ENCODE results near the gene NEDD8. TPM values are rescaled to one million over a fixed set of nuclear protein-coding genes. Genes with fewer than 3 reads are reported as not detected.

NEDD8 gene
- total and polyA plus RNA-seq, 7 donors, result 135 to 315 (median 206) TPM

DNA sequence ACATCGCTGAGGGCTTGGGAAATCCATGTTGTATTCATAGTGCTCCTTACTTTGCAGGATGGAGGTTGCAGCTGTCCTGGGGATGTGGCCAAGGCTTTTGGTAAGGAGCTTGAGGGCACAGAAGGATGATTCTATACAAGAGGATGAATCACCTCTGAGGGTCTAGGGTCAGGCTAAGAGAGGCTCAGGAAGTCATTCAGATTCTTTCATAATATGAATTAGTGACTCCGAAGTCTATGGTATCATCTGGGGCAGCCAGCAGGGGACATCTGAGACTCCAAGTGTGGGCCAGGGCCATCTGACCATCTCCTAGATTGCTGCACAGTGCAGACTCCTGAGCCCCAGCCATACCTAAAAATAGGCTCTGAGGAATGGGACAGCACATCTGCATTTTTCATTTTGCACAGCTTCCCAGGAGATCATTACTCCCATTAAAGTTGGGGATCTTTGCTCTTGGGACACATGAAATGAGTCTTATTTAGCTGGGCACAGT lies 5.3 kb upstream of the NEDD8 start:
- H3K27ac ChIP-seq, result peak overlapping the region; percentile 19
- WGBS, 3 donors, result 50 to 67% (median 64%) methylated on average over 2 of the region's 2 CpGs
- no peak for DNase-seq
- intact Hi-C loops (cut with DNase I), result no loop called here
- H3K9me3 ChIP-seq, result no peaks in the 10 kb centered on the region
- H3K4me1 ChIP-seq, result peaks cover 76% of the 10 kb centered on the region
- ATAC-seq, result peak in 3 of 4 donors; percentile 1 to 34 (median 10)
- H3K27me3 ChIP-seq (ENCODE audit: insufficient read depth in 3 of 3, low read length in 2 of 3), result no peaks in the 10 kb centered on the region
- H3K36me3 ChIP-seq (ENCODE audit: insufficient read depth in 1 of 2, low read depth in 1 of 2), result peaks cover 27 to 79% of the 10 kb centered on the region in 2 donors
- TF ChIP-seq, protein P1, sequence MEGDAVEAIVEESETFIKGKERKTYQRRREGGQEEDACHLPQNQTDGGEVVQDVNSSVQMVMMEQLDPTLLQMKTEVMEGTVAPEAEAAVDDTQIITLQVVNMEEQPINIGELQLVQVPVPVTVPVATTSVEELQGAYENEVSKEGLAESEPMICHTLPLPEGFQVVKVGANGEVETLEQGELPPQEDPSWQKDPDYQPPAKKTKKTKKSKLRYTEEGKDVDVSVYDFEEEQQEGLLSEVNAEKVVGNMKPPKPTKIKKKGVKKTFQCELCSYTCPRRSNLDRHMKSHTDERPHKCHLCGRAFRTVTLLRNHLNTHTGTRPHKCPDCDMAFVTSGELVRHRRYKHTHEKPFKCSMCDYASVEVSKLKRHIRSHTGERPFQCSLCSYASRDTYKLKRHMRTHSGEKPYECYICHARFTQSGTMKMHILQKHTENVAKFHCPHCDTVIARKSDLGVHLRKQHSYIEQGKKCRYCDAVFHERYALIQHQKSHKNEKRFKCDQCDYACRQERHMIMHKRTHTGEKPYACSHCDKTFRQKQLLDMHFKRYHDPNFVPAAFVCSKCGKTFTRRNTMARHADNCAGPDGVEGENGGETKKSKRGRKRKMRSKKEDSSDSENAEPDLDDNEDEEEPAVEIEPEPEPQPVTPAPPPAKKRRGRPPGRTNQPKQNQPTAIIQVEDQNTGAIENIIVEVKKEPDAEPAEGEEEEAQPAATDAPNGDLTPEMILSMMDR (IDR thresholded peaks at IDR 0.05), result no peak
- H3K4me3 ChIP-seq, result no peak overlapping the region

DNA sequence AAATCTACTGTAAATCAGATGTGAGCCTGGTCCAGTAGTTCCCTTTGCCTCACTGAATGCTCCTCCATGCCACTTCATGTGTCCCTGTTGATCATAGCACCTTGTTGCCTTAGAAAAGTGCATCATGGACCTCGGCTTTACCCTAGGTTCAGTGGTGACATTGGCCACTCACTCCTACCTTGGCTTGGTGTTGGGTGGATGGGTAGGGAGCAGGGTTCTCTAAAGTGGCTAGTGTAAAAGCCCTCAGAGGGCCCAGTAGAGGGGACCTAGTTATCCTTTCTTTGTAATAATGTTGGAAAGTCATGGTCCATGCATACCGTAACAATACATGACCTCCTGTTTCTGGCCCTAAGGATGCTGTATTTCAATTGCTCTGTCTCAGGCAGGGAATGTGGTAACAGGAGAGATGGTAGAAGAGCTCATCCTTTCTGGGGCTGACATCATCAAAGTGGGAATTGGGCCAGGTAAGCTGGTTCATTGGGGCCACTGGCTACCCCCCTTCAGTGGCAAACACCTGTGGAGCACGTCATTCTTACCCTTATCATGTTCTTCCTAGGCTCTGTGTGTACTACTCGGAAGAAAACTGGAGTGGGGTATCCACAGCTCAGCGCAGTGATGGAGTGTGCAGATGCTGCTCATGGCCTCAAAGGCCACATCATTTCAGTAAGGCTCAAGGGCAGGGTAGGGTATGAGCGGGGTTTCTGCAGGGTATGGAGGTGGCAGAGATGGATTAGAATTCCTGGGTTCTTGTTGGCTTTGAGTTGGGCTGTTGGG lies 4.7 kb upstream of the NEDD8 start:
- H3K4me3 ChIP-seq, result no peak overlapping the region
- intact Hi-C loops (cut with DNase I), result no loop called here

DNA sequence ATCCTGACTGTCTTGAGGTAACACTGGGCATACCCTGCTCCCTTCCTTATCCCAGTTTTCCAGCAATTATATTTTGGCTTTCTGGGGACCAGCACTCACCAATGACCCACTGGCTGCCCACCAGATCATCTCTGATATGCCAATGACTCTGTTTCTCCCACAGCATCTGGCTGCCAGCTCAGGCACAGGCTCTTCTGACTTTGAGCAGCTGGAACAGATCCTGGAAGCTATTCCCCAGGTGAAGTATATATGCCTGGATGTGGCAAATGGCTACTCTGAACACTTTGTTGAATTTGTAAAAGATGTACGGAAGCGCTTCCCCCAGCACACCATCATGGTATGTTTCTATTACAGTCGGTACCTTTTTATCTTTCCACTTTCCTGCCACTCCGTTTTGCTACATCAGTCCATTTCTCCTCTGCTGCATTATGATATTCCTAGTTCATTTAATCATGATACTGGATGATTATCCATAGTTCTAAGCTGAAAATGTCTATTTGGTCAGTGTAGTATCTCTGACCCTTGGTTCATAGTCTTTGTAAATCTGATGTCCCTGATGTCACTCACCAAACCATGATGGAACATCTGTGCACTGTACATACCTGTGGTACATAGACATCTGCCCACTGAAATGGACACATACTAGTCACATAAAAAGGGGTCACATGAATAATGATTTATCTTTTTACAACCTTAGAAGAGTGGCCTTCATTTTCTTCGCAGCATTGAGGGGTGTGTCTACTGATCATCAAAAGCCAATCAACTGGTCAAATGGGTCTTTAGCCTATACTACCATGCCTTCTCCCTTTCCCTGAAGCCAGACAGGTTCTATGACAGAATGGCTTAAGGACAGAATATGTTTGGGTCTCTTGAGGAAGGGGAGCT lies 3.9 kb upstream of the NEDD8 start:
- Histone ChIP-seq H3K4me3 (no peak overlapping the region), H3K4me1 (peaks cover 75% of the 10 kb centered on the region), H3K27me3 (ENCODE audit: insufficient read depth in 3 of 3, low read length in 2 of 3) (no peaks in the 10 kb centered on the region), H3K9me3 (no peaks in the 10 kb centered on the region), H3K27ac (peak overlapping the region; percentile 19), H3K36me3 (ENCODE audit: insufficient read depth in 1 of 2, low read depth in 1 of 2) (peaks cover 27 to 74% of the 10 kb centered on the region in 2 donors)
- TF ChIP-seq, protein P1 (IDR thresholded peaks at IDR 0.05), result no peak
- no peak for ATAC-seq
- intact Hi-C loops (cut with DNase I), result no loop called here
- WGBS, 3 donors, result 88 to 98% (median 91%) methylated on average over 5 of the region's 5 CpGs
- DNase-seq, result no peak

More for the DNA sequence above, 4.7 kb upstream of the NEDD8 start:
- Histone ChIP-seq H3K9me3 (no peaks in the 10 kb centered on the region), H3K27ac (peak overlapping the region; percentile 19), H3K36me3 (ENCODE audit: insufficient read depth in 1 of 2, low read depth in 1 of 2) (peaks cover 27 to 79% of the 10 kb centered on the region in 2 donors), H3K27me3 (ENCODE audit: insufficient read depth in 3 of 3, low read length in 2 of 3) (no peaks in the 10 kb centered on the region), H3K4me1 (peaks cover 76% of the 10 kb centered on the region)
- DNase-seq, result no peak
- ATAC-seq, result no peak
- TF ChIP-seq, protein P1 (IDR thresholded peaks at IDR 0.05), result no peak
- 87 to 90% (median 88%) methylated on average over 6 of the region's 6 CpGs for WGBS, 3 donors

DNA sequence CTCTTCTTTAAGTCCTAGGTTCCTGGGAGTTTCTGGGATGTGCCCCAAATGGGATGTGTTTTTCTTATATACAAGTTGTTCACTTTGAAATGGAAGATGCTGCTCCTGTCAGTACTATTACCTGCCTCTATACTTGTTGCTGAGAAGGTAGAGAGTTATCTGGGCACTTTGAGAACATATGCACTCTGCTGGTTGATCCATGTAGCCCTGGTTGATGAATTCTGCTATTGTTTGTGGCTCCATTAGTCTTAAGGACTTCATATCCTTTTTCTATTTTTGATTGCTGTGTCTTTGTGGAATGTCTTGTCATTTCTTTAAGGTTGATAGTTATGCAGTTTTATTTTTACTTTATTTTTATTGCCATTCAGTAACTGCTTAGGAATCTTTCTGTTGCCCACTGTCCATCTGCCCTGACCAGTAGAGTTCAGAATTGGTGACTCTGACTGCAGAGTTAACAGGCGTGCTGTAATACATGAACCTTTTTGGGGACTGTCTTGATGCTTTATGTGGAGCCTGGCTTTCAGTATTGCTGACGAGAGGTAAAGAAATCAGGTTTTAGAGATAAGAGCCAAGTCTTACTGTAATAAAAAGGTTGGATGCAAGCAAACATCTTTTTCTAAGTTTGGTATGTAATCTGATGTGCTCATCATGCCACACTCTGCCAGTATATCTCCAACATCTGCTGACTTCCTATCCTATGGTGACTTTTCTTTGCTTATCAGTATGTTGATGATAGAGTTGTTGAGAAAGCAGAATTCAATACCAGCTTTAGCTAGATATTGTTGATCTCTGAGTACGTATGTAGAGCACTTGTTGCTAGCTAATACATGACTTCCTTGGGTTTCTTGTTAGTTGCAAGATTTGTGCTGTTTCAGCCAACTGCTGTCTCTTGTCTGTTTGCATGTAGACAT lies 2.2 kb upstream of the NEDD8 start:
- H3K9me3 ChIP-seq, result no peaks in the 10 kb centered on the region
- H3K36me3 ChIP-seq (ENCODE audit: insufficient read depth in 1 of 2, low read depth in 1 of 2), result peaks cover 19 to 62% of the 10 kb centered on the region in 2 donors
- intact Hi-C loops (cut with DNase I), result no loop called here

More for the DNA sequence above, 2.2 kb upstream of the NEDD8 start:
- no peak for DNase-seq
- H3K4me3 ChIP-seq, result peak overlapping the region; percentile 92
- peaks cover 64% of the 10 kb centered on the region for H3K4me1 ChIP-seq
- TF ChIP-seq, protein P1 (IDR thresholded peaks at IDR 0.05), result no peak
- H3K27ac ChIP-seq, result peak overlapping the region; percentile 41
- WGBS, 3 donors, result 85 to 93% (median 91%) methylated on average over 3 of the region's 3 CpGs
- no peak for ATAC-seq
- H3K27me3 ChIP-seq (ENCODE audit: insufficient read depth in 3 of 3, low read length in 2 of 3), result no peaks in the 10 kb centered on the region
